Hematopoietic multipotent progenitor cell treated with erythropoietin and hydrocortisone succinate and interleukin-3 and kit ligand, for 15 days (in vitro differentiated cells): ENCODE results near the gene SIRPA.

Experiments used
- DNase-seq: peaks from one replicate; pipeline ENCODE4 v3.0.0-alpha.2; 2015; ENCODE audit warnings: low spot score

SIRPA gene

DNA sequence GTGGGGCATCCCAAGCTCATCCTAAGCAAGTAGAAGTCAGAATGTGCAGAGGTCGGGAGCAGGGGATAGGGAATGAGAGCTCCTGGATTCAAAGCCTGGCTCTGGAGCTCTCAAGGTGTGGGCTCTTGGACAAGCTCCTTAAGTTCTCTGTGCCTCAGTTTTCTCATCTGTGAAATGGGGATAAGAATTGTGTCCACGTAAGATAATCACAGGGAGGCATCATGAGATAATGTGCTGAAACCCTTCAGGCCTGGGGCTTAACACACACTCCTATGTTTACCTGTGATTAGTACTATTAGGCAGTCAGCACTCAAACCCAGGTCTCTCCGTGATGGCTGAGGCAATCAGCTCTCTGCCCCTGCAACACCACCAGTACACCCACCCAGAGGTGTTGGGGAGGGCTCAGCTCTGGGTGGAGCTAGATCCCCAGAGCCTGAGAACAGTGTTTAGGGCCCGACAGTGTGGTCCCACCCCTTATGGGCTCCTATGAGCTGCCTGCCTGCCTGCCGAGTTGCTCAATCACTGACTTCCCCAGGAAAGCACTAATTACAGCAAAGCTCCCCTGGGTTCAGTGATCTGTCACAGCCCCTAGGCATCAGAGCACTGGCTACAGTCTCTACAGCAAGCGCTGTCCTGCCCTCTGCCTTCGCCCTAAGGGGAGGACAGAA, 6.3 kb upstream of the SIRPA start:
- DNase-seq = no peak

GRCh38 chr20:1890469-1891262, 4.5 kb upstream of the SIRPA start:
- DNase-seq = no peak

DNA sequence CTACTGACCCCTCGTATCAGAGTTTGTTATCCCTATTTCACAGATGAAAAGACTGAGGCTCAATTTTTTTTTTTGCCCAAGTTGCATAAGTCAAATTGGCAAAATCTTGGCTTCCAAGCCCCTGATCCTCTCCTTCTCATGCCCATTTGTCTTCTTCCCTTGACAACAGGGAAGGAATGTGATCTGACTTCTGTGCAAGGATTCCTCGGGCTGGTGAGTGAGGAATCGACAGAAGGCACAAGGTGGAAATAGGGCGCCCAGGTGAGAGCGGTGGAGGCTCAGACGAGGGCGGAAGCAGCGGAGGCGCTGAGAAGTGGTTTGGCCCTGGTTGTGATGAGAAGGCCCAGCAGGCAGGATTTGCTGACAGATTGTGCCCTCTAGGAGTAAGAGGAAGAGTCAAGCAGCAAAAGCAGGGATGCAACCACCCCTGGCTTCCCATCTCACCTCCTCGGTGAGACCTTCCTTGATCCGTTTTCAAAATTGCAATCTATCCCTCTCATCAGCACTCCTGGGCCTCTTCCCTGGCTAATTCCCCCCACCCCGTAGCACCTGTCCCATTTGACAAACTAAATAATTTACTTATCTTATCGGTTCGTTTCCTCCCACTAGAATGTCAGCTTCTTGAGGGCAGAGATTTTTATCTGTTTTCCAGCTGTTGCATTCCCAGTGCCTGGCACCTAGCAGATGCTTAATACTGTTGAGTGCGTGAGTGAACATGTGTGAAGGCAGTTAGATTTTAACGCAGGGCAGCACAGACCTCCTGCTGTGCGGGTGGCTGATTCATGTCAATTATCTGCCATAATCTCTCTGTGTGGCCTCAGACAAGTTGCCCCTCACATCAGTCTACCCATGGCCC, 3.7 kb upstream of the SIRPA start:
- DNase-seq = no peak

DNA sequence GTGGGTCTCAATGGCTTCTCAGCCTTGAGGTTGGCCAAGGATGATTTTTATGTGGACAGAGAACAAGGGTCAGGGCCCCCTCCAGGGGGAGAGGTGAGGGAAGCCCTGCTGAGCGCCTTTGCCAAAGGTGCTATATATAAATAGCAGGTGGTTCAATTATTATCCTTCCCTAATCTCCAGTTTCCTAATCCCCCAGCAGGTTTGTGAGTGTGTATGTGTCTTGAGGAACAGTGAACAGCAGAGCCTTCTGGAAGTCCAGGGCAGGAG, 3.2 kb upstream of the SIRPA start:
- no peak for DNase-seq

DNA sequence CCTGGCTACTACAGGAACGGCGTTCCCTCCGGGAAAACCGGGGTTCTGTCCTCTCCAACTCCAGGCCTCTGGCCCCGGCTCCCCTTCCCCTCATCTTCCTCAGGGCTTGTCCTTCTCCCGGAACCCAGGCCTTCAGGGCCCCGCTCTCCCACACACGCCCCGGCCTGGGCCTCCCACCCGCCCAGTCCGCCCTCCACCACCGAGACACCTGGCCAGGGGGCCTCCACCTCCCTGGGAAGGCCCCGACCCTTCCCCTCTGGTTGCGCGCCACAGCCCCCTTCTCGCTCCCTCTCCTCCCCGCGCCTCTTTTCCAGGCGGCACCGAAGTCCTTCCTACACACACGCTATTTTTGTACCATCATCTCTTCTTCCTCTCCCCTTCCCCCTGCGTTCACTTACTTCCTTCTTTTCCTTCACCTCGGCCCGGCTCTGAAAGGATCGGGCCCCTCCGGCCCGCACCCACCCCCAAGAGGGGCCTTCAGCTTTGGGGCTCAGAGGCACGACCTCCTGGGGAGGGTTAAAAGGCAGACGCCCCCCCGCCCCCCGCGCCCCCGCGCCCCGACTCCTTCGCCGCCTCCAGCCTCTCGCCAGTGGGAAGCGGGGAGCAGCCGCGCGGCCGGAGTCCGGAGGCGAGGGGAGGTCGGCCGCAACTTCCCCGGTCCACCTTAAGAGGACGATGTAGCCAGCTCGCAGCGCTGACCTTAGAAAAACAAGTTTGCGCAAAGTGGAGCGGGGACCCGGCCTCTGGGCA, 1.3 kb upstream of the SIRPA start:
- no peak for DNase-seq

- DNase-seq = no peak
Observed at GRCh38 chr20:1894471-1894950, 696 bp upstream of the SIRPA start.

DNA sequence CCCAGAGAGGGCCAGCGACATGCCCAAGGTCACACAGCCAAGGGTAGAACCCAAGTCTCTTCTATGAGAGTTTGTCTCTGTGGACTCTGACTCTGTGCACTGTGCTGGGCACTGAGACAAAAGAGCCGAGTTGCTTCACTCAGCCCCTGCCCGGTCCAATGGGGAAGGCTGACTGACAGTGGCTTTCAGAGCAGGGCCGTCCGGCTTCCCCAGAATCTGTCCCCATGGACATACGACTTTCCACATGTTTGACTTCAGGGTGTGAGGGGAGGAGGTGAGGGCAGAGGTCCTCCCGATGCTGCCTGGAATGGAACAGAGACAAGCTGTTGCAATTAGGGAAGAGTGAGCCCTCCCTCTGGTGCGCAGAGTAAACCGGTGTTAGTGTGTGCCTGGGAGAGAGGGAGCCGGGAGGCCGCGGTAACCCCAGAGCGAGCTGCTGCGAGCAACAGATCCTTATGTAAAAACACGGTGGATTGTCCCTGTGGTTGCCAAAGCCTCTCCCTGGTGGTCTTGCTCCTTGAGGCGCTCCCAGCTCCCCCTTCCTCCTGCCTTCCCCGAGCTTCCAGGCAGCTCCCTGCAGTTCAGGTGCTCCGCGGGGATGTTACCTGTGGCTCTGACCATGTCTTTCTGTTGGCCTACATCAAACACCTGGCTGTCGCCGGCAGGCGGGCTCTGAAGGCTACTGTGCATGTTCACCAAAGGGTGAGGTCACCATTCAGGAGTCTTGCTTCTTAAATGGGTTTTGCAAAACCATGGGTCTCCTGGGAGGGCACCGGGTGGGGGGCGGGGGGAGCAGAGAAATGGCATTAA, 672 bp downstream of the SIRPA start:
- no peak for DNase-seq

DNA sequence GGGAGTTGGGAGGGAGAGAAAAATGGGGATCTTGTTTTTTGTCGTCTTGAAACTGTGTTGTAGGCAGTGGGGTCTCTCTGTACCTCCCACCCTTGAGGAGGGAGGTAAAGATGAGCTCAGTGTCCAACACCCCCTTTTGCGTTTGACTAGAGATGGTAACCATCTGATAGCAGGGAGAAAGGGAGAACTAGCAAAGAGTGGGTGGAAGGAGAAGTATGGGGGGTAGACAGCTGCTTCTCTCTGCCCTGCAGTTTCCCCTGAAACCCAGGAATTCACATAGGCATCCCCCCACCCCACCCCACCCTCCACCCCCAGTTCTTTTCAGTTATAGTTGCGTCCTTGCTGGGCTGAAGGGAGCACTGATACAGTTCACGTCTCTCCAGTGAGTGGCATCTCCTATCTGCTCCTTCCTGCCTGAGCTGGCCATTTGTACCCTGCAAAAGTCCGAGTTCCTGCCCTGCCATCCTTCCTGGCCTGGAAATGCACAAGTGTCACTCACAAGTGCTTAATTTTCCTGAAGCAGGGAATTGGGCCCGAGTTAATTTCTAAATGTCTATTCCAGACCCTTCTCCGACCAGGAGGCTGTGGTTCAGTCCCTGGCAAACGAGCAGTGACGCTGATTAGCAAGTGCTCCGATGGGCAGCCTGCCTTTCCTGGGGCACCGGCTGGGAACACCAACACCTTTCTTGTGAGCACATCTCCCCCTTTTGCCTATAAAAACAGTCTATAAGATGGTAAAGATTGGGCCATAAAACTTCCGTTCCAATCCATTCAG, 1.5 kb downstream of the SIRPA start:
- DNase-seq = no peak

DNA sequence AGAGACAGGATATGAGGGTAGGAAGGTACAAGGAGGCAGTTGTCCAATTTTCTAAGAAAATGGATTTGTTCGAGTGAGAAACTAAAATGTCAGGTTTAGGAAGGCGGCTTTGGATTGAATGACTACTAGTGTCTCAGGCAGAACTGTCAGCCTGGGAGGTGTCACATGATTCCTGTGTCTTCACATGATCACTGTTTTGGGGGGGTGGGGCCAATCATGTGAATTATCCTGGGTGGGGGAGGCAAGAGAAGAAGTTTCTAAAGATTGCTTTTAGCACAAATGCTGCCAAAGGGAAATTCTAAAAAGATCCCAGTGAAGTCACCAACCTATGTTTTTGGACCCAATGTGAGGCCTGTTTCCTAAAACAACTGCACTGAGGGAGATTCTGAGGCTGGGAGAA, 2.3 kb downstream of the SIRPA start:
- DNase-seq = no peak

DNA sequence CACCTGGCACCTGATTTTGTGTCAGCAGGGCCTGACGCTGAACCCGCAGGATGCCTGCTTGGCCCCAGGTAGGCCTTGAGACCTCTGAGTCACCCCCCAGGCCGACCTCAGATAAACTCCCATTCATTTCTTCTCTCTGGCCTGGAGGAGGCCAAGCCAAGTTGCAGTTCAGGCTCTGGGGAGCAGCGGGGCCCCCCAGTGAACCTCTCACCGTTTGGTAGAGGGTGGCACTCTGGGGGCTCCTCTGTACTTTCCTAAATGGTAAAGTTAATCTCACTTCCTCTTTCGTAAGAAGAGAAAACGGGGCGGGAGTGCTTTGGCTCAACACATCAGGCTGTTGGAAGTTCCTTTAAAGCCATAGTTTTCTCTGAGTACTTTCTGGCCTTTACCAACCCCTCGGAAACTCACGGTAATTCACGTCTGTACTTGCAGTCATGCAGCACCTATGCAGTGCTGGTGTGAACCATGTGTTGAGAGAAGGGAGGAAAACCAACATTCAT, 2.8 kb downstream of the SIRPA start:
- DNase-seq = no peak

- no peak for DNase-seq
Observed at GRCh38 chr20:1898482-1899240, 3.5 kb downstream of the SIRPA start.

DNA sequence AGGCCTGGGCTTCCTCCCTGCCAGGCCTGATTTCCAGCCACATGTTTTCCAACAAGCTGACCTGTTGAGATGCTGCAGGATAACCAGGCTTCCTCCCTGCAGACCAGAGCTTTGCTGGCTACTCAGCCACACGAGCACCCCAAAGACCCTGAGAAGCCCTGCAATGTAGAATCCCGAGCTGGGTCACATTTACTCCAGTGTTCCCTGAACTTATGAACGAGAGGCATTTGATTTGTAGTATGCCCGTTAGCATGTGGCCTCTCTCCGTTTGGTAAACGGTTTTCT, 4.0 kb downstream of the SIRPA start:
- DNase-seq = no peak

DNA sequence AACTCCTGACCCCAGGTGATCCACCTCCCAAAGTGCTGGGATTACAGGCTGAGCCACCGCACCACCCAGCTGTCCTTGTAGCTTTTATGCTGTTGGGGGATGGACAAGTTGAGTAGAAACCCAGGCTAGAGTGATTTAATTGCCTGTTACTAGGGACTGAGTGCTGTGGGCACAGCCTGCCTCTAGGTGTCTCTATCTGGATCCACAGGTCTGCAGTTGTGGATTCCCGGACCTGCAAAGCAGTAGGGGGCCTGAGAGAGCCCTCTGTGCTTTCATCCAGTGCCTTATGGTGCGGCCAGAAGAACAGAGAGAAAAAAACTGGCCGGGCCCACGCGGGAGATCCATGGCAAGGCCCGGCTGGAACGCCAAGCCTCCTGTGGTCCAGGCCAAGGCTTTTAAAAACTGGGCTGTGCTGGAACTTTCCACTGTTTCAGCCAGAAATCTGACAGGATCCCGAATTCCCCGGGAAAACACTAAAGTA, 5.2 kb downstream of the SIRPA start:
- no peak for DNase-seq

DNA sequence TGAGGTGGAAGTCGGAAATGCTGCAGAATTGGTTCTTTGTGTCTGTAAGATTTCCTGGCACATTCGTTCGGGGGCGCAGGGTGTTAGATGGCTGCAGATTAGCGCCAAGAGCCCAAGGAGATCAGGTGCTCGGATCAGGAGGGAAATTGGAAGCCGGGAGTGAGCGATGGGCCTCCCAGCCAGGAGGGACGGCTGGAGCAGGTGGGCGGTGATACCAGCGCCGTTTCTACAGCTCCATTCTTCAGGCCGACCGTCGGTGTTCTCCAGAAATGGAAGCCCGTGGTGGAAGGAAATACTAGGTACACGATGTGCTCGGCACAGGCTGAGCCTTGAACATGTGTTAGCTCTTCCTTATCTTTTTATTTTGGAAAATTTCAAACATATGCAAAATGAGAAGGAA, 6.5 kb downstream of the SIRPA start:
- DNase-seq = no peak

GRCh38 chr20:1902188-1902587, 7.0 kb downstream of the SIRPA start:
- DNase-seq = no peak

DNA sequence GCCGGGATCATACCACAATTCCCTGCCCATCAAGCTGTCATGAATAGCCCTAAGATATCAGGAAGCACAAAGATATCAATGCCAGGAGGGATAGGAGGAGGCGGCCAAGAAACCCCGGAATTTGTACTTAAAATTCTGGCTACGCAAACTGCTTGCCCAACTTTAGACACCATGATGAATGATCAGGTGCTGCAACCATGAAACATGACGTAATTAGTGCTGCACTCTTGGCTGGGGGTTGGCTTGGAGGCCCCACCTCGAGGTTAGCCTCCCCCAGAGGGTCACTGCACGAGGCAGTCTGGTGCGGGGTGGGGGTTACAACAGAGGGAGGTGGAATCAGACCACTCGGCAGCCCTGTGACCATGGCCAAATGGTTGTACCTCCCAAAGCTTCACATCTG, 8.9 kb downstream of the SIRPA start:
- no peak for DNase-seq

- DNase-seq = no peak
Observed at GRCh38 chr20:1905009-1905408, 9.8 kb downstream of the SIRPA start.

DNA sequence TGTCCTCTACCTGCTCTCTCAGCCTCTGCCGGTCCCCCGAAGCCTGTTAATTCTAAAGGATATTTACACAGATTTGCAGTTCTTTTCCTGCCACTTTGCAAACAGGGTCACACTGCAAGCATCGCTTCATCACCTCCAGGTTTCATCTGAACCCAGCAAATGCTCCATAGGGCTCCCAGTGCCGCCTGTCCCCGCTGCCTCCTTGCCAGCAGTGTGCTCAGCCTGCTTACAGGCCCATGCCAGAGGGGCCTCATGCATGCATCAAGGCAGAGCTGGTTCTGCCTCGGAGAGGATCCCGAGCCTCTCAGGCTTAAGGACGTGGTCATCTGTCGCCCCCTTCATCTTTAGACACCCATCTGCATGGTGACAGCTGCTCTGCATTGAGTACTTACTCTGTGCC, 10.5 kb downstream of the SIRPA start:
- no peak for DNase-seq

- no peak for DNase-seq
Observed at GRCh38 chr20:1906361-1907051, 11.3 kb downstream of the SIRPA start.
